GM19043 (cell line): Measurements from ENCODE around the gene GPN1.
"Not testable (repeated sequence)": the region's sequence is repeated elsewhere in the genome, so short reads cannot be mapped to it uniquely, and the experiment has no call there.

Experiments used
- ATAC-seq: cut with Tn5 transposase; IDR thresholded peaks from one replicate; pipeline ENCODE4 v1.9.1; 2021; ENCODE audit warnings: low read depth; ENCODE audit not compliant: unreplicated experiment

GPN1 gene

GRCh38 chr2:27626921-27627320 lies 1.9 kb upstream of the GPN1 start:
- ATAC-seq = not testable (repeated sequence)

GRCh38 chr2:27627963-27628766 lies 685 bp upstream of the GPN1 start:
- ATAC-seq = no peak

- not testable (repeated sequence) for ATAC-seq
Observed at GRCh38 chr2:27630257-27630656, 1.4 kb downstream of the GPN1 start.

- no peak for ATAC-seq
Observed at GRCh38 chr2:27634291-27634690, 5.4 kb downstream of the GPN1 start.

- no peak for ATAC-seq
Observed at GRCh38 chr2:27636766-27637165, 7.9 kb downstream of the GPN1 start.

GRCh38 chr2:27638037-27638637 lies 9.3 kb downstream of the GPN1 start:
- no peak for ATAC-seq

- ATAC-seq = no peak
Observed at GRCh38 chr2:27638709-27639108, 9.9 kb downstream of the GPN1 start.

- no peak for ATAC-seq
Observed at GRCh38 chr2:27640722-27641245, 11.9 kb downstream of the GPN1 start.

GRCh38 chr2:27645197-27645596 lies 16.3 kb downstream of the GPN1 start:
- no peak for ATAC-seq

GRCh38 chr2:27647289-27647688 lies 18.4 kb downstream of the GPN1 start:
- ATAC-seq = no peak

- ATAC-seq = no peak
Observed at GRCh38 chr2:27647737-27648136, 18.9 kb downstream of the GPN1 start.

- no peak for ATAC-seq
Observed at GRCh38 chr2:27651056-27651455, 22.2 kb downstream of the GPN1 start.

GRCh38 chr2:27652341-27652740 lies 23.5 kb downstream of the GPN1 start:
- ATAC-seq = no peak

GRCh38 chr2:27652790-27653189 lies 23.9 kb downstream of the GPN1 start:
- ATAC-seq = no peak

- ATAC-seq = no peak
Observed at GRCh38 chr2:27653397-27653796, 24.5 kb downstream of the GPN1 start.

- no peak for ATAC-seq
Observed at GRCh38 chr2:27655155-27655951, 26.5 kb downstream of the GPN1 start.

- no peak for ATAC-seq
Observed at GRCh38 chr2:27661371-27661770, 32.5 kb downstream of the GPN1 start.

GRCh38 chr2:27663285-27664153 lies 34.7 kb downstream of the GPN1 start, which contains the start of the genes SLC4A1AP and SUPT7L:
SLC4A1AP (plus strand) TSS chr2:27663889; CDS start chr2:27663915, 26 bp downstream.
SUPT7L (minus strand) TSS chr2:27663614; CDS start chr2:27662192, 1,422 bp downstream.
- ATAC-seq = peak; percentile 63

GRCh38 chr2:27664154-27664574 lies 35.3 kb downstream of the GPN1 start:
- no peak for ATAC-seq
